Measurements from ENCODE around the gene COG4. TPM values are rescaled to one million over a fixed set of nuclear protein-coding genes. Genes with fewer than 3 reads are reported as not detected.
"Not testable (repeated sequence)": the region's sequence is repeated elsewhere in the genome, so short reads cannot be mapped to it uniquely, and the experiment has no call there.

The COG4 gene
- total RNA-seq, 3 donors from 2014 or later (not counting 1 experiment from before 2014, with no cell fraction given) = 29.5 to 44.4 (median 31.6) TPM

- intact Hi-C loops (cut with micrococcal nuclease) = no loop called here
- Mint-ChIP-seq H3K27me3 (ENCODE audit: low read depth in 2 of 2) (no peaks in the 10 kb centered on the region), H3K9me3 (no peaks in the 10 kb centered on the region), H3K4me3 (no peak overlapping the region), H3K4me1 (peaks cover 5 to 11% of the 10 kb centered on the region in 2 donors), H3K36me3 (peaks cover 31% of the 10 kb centered on the region), H3K27ac (peak overlapping the region; percentile 42 to 45)
- no peak overlapping the region for H3K27ac ChIP-seq (ENCODE audit: low read length)
- no peak for DNase-seq
- H3K4me3 ChIP-seq (ENCODE audit: low read length) = no peak overlapping the region
- 100% methylated on average over 1 of the region's 2 CpGs for WGBS (ENCODE audit: insufficient coverage)
- no peaks in the 10 kb centered on the region for H3K9me3 ChIP-seq (ENCODE audit: control insufficient read depth, insufficient read depth, low read length)
- H3K27me3 ChIP-seq (ENCODE audit: control insufficient read depth, insufficient read depth, low read length) = no peaks in the 10 kb centered on the region
- no peaks in the 10 kb centered on the region for H3K4me1 ChIP-seq (ENCODE audit: control insufficient read depth, insufficient read depth, low read length)
- TF ChIP-seq CTCF (IDR thresholded peaks at IDR 0.05) = no peak
- no peak for ATAC-seq
- peaks cover 89% of the 10 kb centered on the region for H3K36me3 ChIP-seq (ENCODE audit: control insufficient read depth, insufficient read depth, low read length)
Measured at GRCh38 chr16:70534971-70535370, 11.6 kb upstream of the COG4 start.

GRCh38 chr16:70529954-70530353 is 6.6 kb upstream of the COG4 start:
- ATAC-seq = not testable (repeated sequence)
- H3K4me1 Mint-ChIP-seq = peaks cover 27 to 34% of the 10 kb centered on the region in 2 donors

GRCh38 chr16:70529051-70529777 is 5.9 kb upstream of the COG4 start:
- no peak for TF ChIP-seq CTCF (IDR thresholded peaks at IDR 0.05)
- Mint-ChIP-seq H3K27me3 (ENCODE audit: low read depth in 2 of 2) (no peaks in the 10 kb centered on the region), H3K9me3 (no peaks in the 10 kb centered on the region), H3K27ac (peak overlapping the region; percentile 70 to 74), H3K4me1 (peaks cover 30 to 38% of the 10 kb centered on the region in 2 donors), H3K36me3 (peaks cover 11% of the 10 kb centered on the region), H3K4me3 (peak overlapping the region; percentile 28)
- Histone ChIP-seq H3K27ac (ENCODE audit: low read length) (no peak overlapping the region), H3K4me3 (ENCODE audit: low read length) (no peak overlapping the region), H3K27me3 (ENCODE audit: control insufficient read depth, insufficient read depth, low read length) (no peaks in the 10 kb centered on the region), H3K4me1 (ENCODE audit: control insufficient read depth, insufficient read depth, low read length) (peaks cover 17% of the 10 kb centered on the region), H3K9me3 (ENCODE audit: control insufficient read depth, insufficient read depth, low read length) (no peaks in the 10 kb centered on the region), H3K36me3 (ENCODE audit: control insufficient read depth, insufficient read depth, low read length) (peaks cover 63% of the 10 kb centered on the region)
- peak in 1 of 3 donors; percentile 51 for ATAC-seq
- DNase-seq = peak in 1 of 2 donors; percentile 62
- WGBS (ENCODE audit: insufficient coverage) = 84% methylated on average over 8 of the region's 8 CpGs
- intact Hi-C loops (cut with micrococcal nuclease) = no loop called here

More at GRCh38 chr16:70529954-70530353, 6.6 kb upstream of the COG4 start:
- peaks cover 67% of the 10 kb centered on the region for H3K36me3 ChIP-seq (ENCODE audit: control insufficient read depth, insufficient read depth, low read length)
- H3K27ac ChIP-seq (ENCODE audit: low read length); H3K27ac Mint-ChIP-seq; H3K27me3 Mint-ChIP-seq (ENCODE audit: low read depth in 2 of 2); H3K4me3 ChIP-seq (ENCODE audit: low read length); H3K9me3 Mint-ChIP-seq; H3K4me3 Mint-ChIP-seq; H3K27me3 ChIP-seq (ENCODE audit: control insufficient read depth, insufficient read depth, low read length); H3K9me3 ChIP-seq (ENCODE audit: control insufficient read depth, insufficient read depth, low read length); intact Hi-C loops (cut with micrococcal nuclease); DNase-seq: not testable (repeated sequence)
- peaks cover 12% of the 10 kb centered on the region for H3K36me3 Mint-ChIP-seq
- 100% methylated on average over 1 of the region's 7 CpGs for WGBS (ENCODE audit: insufficient coverage)
- peaks cover 14% of the 10 kb centered on the region for H3K4me1 ChIP-seq (ENCODE audit: control insufficient read depth, insufficient read depth, low read length)

- Histone ChIP-seq H3K4me1 (ENCODE audit: control insufficient read depth, insufficient read depth, low read length) (peaks cover 18% of the 10 kb centered on the region), H3K27ac (ENCODE audit: low read length) (no peak overlapping the region), H3K9me3 (ENCODE audit: control insufficient read depth, insufficient read depth, low read length) (no peaks in the 10 kb centered on the region), H3K4me3 (ENCODE audit: low read length) (no peak overlapping the region), H3K27me3 (ENCODE audit: control insufficient read depth, insufficient read depth, low read length) (no peaks in the 10 kb centered on the region), H3K36me3 (ENCODE audit: control insufficient read depth, insufficient read depth, low read length) (peaks cover 46% of the 10 kb centered on the region)
- Mint-ChIP-seq H3K27me3 (ENCODE audit: low read depth in 2 of 2) (no peaks in the 10 kb centered on the region), H3K27ac (peak overlapping the region; percentile 99 to 100), H3K4me1 (peaks cover 46 to 52% of the 10 kb centered on the region in 2 donors), H3K9me3 (no peaks in the 10 kb centered on the region), H3K4me3 (no peak overlapping the region), H3K36me3 (peaks cover 11% of the 10 kb centered on the region)
- TF ChIP-seq CTCF (IDR thresholded peaks at IDR 0.05) = no peak
- DNase-seq (no peak), ATAC-seq (no peak)
- intact Hi-C loops (cut with micrococcal nuclease) = no loop called here
- whole genome bisulfite sequencing (ENCODE audit: insufficient coverage) = 82% methylated on average over 8 of the region's 8 CpGs
Measured at GRCh38 chr16:70527315-70527996, 4.1 kb upstream of the COG4 start.
